Measurements from ENCODE around the gene USP48.

DNA sequence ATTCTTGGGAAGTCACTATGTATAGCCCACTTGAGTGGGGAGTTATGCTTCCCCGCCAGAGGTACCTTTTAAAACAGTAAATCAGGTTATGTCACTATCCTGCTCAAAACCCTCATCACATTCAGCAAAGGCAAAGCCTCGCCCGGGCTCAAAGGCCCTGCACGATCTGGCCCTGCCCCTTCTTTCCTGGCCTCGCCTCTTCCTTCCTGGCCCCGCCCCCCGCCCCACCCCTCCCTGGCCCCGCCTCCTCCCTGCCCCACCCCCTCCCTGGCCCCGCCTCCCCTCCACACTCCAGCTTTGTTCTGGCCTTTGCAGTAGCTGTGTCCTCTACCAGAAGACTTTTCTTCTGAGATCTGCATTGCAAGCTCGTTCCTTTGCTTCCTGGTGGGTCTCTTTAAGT lies 35.7 kb upstream of the USP48 start:
- TF ChIP-seq POLR2A (IDR thresholded peaks at IDR 0.05; ENCODE audit: control extremely low read depth in 1 of 2, low read depth in 2 of 2, low read length in 2 of 2) (no peak), CBX5 (IDR thresholded peaks at IDR 0.05; ENCODE audit: low read depth, low read length) (no peak), RAD21 (IDR thresholded peaks at IDR 0.05 in 1 of 2, conservative IDR thresholded peaks at IDR 0.05 in 1 of 2; ENCODE audit: low read depth in 2 of 2, low read length in 2 of 2) (no peak), BRCA1 (IDR thresholded peaks at IDR 0.05; ENCODE audit: low read depth, low read length) (no peak), CEBPB (IDR thresholded peaks at IDR 0.05; ENCODE audit: low read depth, low read length) (no peak), TAF1 (IDR thresholded peaks at IDR 0.05; ENCODE audit: low read depth, low read length) (no peak), PHF8 (conservative IDR thresholded peaks at IDR 0.05; ENCODE audit: low read depth, low read length) (no peak), HDAC2 (IDR thresholded peaks at IDR 0.05; ENCODE audit: borderline replicate concordance in 1 of 2, low read depth in 2 of 2, low read length in 2 of 2) (no peak), EGR1 (IDR thresholded peaks at IDR 0.05; ENCODE audit: borderline replicate concordance, low read depth, low read length) (no peak), CHD2 (IDR thresholded peaks at IDR 0.05; ENCODE audit: low read length) (no peak), POLR2AphosphoS5 (IDR thresholded peaks at IDR 0.05; ENCODE audit: low read depth, low read length) (no peak), SIX5 (IDR thresholded peaks at IDR 0.05; ENCODE audit: low read depth, low read length) (no peak)
- TF ChIP-seq, protein P1, sequence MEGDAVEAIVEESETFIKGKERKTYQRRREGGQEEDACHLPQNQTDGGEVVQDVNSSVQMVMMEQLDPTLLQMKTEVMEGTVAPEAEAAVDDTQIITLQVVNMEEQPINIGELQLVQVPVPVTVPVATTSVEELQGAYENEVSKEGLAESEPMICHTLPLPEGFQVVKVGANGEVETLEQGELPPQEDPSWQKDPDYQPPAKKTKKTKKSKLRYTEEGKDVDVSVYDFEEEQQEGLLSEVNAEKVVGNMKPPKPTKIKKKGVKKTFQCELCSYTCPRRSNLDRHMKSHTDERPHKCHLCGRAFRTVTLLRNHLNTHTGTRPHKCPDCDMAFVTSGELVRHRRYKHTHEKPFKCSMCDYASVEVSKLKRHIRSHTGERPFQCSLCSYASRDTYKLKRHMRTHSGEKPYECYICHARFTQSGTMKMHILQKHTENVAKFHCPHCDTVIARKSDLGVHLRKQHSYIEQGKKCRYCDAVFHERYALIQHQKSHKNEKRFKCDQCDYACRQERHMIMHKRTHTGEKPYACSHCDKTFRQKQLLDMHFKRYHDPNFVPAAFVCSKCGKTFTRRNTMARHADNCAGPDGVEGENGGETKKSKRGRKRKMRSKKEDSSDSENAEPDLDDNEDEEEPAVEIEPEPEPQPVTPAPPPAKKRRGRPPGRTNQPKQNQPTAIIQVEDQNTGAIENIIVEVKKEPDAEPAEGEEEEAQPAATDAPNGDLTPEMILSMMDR (IDR thresholded peaks at IDR 0.05; ENCODE audit: control extremely low read depth in 1 of 3, insufficient read depth in 1 of 3, low read depth in 1 of 3, low read length in 3 of 3), result no peak
